Iris pigment epithelial cell (primary cell): ENCODE results near the gene KIAA1755.
A peak's percentile ranks its signal among the peaks of the same experiment; 100 is the strongest.

Experiments used
- DNase-seq: peaks from one replicate; pipeline ENCODE4 v3.0.0-alpha.2; 2011; ENCODE audit warnings: low read depth

KIAA1755 gene

DNA sequence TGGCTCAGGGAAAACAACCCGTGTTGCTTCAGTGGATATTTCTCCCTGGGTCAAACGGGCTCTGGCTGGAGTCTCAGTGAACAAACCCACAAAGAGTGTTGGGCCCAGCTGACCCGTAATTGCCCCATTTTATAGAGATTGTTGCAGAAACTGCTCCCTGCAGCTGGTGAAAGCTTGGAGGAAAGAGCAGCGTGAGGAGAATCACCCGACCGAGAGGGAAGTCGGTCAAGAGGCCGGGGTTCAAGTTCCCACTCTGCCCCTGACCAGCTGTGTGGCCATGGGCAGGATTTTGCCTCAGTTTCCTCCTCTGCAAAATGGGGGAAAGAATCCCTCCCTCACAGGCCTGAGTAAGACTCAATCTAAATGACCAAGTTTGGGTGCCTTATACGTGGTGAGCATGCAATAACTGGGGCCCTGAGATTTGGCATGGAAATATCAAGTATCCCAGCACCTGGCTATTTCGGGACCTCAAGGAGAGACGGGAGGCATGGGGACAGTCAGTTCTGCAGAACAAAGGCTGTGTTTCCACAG, 93.8 kb downstream of the KIAA1755 start:
- DNase-seq: no peak

DNA sequence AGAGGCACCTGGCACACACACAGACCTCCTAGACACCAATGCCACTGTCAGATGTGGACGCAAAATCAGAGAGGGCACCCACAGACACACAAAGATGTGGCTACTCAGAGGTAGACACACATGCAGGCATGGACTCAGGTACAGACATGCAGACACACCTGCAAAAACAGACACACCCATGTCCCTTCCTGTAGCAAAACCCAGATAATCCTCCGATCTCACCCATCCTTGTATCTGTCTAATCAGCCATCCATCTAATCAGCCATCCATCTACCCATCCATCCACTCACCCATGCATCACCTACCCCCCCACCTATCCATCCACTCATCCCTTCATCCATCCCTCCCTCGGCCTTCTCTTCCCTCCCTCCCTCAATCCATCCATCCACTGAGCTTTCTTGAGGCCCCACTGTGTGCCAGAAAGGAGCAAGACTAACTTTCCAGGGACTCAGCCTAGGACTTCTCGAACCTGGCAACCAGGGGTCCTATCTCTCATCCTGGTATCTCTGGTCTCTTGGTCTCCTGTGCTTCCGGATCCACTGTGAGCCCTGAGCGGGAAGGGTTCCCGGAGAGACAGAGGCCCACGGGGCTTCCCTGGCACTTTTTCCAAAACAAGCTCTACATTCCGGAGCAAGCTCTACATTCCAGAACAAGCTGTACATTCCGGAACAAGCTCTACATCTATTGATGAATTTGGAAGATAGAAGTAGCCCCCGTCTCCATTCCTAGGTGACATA, 94.4 kb downstream of the KIAA1755 start:
- peak; percentile 43 for DNase-seq

DNA sequence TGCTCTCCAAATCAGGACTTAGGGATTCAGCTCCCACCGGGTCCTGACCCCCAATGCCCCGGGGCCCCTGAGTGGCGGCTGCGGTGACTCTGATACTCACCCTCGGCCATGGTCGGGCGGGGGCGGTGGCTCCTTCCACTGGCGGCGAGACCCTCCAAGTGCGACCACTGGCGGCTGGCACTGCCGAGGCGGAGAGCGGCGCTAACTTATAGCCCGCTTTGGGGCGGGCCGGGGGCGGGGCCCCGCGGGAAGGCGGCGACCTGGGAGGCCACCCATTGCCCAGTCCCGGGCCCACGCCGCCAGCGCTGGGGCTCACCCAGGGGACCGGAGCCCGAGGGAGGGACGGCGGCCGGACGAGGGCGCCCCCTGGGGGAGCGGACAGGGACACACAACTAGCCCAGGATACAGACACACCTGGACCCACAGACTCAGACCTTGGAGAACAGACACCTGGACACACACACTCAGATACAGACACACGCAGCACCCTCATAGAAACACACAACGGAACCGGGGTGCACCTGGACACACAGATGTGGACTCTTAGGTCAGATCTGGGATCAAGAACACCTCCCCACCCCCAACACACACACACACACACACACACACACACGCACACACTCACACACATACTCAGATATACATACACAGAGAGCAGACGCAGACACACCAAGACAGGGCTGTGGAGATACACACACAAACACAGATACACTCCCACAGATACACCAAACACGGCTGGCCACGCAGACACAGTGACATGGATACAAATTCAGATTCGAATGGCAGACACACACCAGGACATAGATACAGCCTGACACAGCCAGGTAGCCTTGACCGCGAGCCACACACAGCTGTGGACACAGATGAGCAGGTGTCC, 95.2 kb downstream of the KIAA1755 start, which contains the start of gene TGM2:
Gene TGM2 (minus strand): TSS at position 182 of the 877 bp plus-strand sequence. CDS start 72 bp downstream, at position 110.
- DNase-seq: peak; percentile 74

DNA sequence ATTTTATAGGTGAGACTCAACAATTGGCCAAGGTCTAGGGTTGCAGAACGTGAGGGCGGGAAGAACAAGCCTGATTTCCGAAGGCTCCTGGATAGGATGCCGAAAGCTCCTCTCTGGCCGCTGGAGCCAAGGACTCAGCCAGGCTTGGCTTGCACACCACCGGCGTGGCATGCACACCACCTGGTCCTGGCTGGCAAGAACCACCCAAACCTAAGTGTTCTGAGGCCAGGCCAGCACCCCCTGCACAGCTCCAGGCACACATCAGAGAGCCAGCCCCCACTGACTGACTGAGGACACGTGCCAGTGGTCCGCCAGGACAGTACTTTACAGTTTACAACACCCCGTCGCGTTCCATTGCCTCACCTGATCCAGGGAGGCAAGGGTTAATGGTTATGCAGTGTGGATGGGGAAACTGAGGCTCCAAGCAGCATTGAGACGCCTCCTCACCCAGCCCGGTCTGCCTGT, 95.9 kb downstream of the KIAA1755 start:
- no peak for DNase-seq

DNA sequence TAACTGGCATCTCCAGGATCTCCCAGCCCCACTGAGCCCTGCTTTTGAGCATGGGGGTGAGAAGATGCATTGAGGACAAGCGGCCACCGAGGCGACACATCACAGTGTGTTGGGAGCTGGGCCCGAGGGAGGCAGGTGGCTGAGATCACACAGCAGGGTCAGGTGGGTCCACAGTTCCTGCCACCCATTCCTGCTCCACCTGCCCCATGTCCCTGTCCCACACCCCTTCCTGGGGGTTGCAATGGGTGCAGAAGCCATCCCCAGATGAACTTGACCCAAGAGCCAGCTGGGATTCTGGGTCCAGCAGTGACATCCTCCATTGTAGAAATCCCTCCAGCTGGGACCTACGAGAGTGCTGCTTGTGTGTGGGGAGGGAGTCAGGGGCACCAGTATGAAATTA, 96.5 kb downstream of the KIAA1755 start:
- no peak for DNase-seq

DNA sequence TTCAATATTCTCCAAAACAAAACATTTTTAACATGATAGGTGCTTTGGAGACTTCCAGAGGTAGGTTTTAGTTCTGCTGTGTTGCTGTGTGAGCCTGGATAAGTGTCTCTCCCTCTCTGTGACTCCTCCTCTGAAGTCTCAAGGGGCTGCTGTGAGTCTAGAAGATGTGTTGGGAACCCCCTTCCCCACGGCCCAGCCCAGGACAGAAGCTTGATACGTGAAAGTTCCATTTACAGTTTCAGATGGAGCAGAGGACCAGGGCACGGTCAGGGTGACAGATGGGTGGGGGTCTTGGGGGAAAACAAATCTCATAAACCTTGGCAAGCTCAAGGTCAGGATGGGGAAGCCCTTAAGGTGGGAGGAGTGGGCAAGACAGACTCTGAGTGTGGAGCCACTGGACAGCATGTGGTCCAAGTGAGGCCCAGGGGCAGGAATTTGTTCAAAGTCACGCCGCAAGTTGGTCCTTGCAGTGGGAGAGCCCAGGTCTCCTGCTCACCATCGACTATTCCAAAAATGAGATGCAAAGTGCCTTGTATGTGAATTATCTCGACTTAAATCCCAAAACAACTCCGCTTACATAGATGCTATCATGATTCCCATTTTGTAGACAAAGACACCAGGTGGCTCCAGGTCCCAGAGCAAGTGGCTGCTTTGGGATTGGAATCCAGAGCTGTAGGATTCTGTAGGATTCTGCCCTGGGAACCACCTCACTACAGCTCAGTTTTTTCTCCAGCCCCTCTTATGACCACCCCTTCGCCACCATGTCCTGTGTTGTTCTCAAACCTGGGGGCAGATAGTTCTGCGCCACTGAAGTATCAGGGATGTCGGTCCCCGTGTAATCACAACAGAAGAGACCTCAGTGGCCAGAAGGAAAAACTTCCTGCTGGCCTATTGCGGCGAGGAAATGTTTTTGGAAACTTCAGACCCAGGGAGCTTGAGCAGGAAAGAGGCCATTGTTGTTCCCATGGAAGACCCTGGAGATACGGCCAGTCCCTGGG, 97.4 kb downstream of the KIAA1755 start:
- DNase-seq: no peak

DNA sequence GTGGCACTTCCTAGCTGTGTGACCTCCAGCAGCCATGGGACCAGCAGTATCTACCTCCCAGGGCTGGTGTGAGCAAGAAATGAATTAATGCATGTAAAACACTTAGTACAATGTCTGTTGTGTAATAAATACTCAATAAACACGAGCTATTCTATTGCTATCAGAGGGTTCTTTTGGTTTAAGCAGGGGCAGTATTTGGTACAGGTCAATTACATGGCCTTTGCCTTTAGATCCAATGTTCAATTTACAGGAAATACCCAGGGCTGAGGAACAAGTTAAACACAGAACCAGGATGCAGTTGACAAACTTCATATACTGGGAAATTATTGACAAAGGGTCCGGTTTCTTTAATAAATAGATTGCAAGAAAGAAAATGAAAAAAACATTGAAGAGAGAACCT, 98.4 kb downstream of the KIAA1755 start:
- DNase-seq: no peak

DNA sequence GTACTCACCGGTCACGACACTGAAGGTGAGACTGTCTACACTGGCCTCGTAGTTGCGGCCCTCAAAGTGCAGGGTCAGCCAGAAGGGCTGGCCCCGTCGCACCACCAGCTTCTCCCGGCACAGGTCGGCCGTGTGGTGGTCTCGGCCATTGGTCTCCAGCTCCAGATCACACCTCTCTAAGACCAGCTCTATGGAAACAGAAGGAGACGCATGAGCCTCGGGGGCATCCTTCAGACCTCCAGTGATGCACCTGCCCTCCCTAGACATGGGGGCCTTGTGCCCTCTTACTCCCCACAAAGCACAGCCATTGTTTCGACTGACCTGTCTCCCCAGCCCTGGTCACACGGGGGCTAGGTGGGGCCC, 99.1 kb downstream of the KIAA1755 start:
- DNase-seq: no peak
